Prostate gland (tissue), 2 donors: ENCODE results near the gene DTNB.

Experiments used
- CTCF ChIP-seq, 4 experiments: fragments of 200-600 bp in 2 of 4; fragments of 450-650 bp in 2 of 4; sonication (generic) in 2 of 4; IDR thresholded peaks; 1 replicate in 3 of 4; 2 replicates in 1 of 4; pipeline ENCODE4 v1.5.1; 2016 to 2019; ENCODE audit warnings: antibody characterized with exemption in 4 of 4, mild to moderate bottlenecking in 2 of 4, moderate library complexity in 2 of 4
- POLR2A ChIP-seq: fragments of 450-650 bp; IDR thresholded peaks from one replicate; pipeline ENCODE4 v1.6.1; 2016; ENCODE audit warnings: antibody characterized with exemption, mild to moderate bottlenecking
- POLR2AphosphoS5 ChIP-seq: sonication (generic); formaldehyde crosslinking; IDR thresholded peaks from one replicate; pipeline ENCODE4 v1.6.1; 2017; ENCODE audit warnings: antibody characterized with exemption

GRCh38 chr2:25441353-25441752 is 232.0 kb downstream of the DTNB start:
- no peak for TF ChIP-seq CTCF (IDR thresholded peaks at IDR 0.05)
- no peak for TF ChIP-seq POLR2AphosphoS5
- no peak for TF ChIP-seq POLR2A
